Hypothalamus (tissue), 51 donors: ENCODE measurements around the gene VSTM2B.

Experiments
- DNase-seq, 51 donors: peaks; one replicate each; lab custom pipeline; 2025; lab: John Stamatoyannopoulos, UW

The VSTM2B gene

DNA sequence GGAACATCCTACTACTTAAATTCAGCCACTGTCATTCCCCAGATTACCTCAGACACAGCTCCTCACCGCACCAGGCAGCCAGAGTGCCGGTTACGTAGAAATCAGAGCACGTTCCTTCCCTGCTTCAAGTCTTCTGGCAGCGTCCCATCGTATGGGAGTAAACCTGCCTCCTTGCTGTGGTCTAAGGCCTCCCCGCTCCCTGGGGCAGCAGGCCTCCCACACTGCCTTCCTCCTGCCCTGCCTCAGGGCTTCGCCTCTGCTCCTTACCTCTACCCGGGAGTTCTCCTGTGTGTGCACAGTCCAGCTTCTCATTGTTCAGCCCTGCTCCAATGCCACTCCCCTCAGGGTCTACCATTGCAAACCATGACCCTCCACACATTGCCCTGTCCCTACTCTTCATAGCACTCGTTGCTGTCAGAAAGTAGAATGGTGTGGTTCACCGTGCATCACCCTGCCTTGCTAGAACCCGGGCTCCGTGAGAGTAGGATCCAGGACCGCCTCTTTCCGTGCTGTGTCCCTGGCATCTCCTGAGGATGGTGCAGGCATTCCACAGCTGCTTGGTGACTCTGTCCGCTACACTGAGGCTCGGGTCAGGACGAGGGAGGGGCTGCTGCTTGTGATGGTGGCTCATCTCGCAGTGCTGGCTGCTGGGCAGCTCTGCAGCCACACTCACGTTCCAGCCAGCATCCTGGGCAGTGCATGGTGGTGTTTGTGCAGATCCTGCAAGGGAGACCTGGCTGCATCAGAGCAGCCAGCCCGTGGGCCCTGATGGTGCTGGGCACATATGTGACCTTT lies 87.2 kb downstream of the VSTM2B start:
- no peak for DNase-seq

DNA sequence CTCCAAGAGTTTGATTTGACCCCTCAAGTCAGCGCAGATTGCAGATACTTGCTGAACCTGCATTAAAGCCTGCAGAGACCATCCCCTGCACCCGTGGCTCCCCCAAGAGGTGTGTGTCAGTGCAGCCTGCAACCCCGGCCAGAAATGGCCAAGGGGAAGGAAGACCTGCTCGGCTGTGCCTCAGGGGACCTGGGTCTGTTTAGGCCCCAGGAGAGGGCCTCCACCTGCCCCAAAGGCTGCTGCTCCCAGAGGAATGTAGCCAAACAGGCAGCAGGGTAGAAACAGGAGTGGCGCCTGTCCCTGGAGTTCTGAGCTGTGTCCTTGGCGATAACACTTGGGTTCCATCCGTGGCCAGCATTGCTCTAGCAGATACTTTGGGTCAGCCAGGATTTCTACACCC lies 88.3 kb downstream of the VSTM2B start:
- no peak for DNase-seq
